GM21390 (cell line): ENCODE results near the gene TP73.

ENCODE experiments used
- ATAC-seq: cut with Tn5 transposase; IDR thresholded peaks from one replicate; pipeline ENCODE4 v1.9.1; 2021; ENCODE audit not compliant: unreplicated experiment

The TP73 gene

GRCh38 chr1:3759164-3759563 lies 106.8 kb downstream of the TP73 start:
- ATAC-seq, result no peak

GRCh38 chr1:3759796-3760195 lies 107.5 kb downstream of the TP73 start:
- no peak for ATAC-seq

- no peak for ATAC-seq
Measured at GRCh38 chr1:3761296-3762010, 109.1 kb downstream of the TP73 start.

GRCh38 chr1:3762151-3762872 lies 110.0 kb downstream of the TP73 start:
- ATAC-seq, result no peak

- no peak for ATAC-seq
Measured at GRCh38 chr1:3762873-3763228, 110.5 kb downstream of the TP73 start.

- no peak for ATAC-seq
Measured at GRCh38 chr1:3763351-3764125, 111.2 kb downstream of the TP73 start.

GRCh38 chr1:3767328-3767925 lies 115.1 kb downstream of the TP73 start:
- no peak for ATAC-seq

- no peak for ATAC-seq
Measured at GRCh38 chr1:3768811-3769390, 116.6 kb downstream of the TP73 start.

- no peak for ATAC-seq
Measured at GRCh38 chr1:3770047-3770765, 117.9 kb downstream of the TP73 start.

- ATAC-seq, result no peak
Measured at GRCh38 chr1:3771108-3772026, 119.1 kb downstream of the TP73 start.

GRCh38 chr1:3772027-3772714 lies 119.9 kb downstream of the TP73 start:
- peak; percentile 62 for ATAC-seq

GRCh38 chr1:3772715-3773571 lies 120.6 kb downstream of the TP73 start, which contains the start of gene SMIM1:
Gene SMIM1, plus strand, starts transcription at chr1:3772749. Its CDS starts 2,625 bp downstream, at chr1:3775374.
- peak; percentile 22 for ATAC-seq

GRCh38 chr1:3773572-3774275 lies 121.4 kb downstream of the TP73 start:
- no peak for ATAC-seq

- ATAC-seq, result no peak
Measured at GRCh38 chr1:3774276-3774945, 122.1 kb downstream of the TP73 start.

GRCh38 chr1:3774946-3775489 lies 122.7 kb downstream of the TP73 start:
- ATAC-seq, result no peak

- peak; percentile 35 for ATAC-seq
Measured at GRCh38 chr1:3775490-3776230, 123.3 kb downstream of the TP73 start.
